Measurements from ENCODE around the gene DNAJC4.

The DNAJC4 gene, protein sequence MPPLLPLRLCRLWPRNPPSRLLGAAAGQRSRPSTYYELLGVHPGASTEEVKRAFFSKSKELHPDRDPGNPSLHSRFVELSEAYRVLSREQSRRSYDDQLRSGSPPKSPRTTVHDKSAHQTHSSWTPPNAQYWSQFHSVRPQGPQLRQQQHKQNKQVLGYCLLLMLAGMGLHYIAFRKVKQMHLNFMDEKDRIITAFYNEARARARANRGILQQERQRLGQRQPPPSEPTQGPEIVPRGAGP

DNA sequence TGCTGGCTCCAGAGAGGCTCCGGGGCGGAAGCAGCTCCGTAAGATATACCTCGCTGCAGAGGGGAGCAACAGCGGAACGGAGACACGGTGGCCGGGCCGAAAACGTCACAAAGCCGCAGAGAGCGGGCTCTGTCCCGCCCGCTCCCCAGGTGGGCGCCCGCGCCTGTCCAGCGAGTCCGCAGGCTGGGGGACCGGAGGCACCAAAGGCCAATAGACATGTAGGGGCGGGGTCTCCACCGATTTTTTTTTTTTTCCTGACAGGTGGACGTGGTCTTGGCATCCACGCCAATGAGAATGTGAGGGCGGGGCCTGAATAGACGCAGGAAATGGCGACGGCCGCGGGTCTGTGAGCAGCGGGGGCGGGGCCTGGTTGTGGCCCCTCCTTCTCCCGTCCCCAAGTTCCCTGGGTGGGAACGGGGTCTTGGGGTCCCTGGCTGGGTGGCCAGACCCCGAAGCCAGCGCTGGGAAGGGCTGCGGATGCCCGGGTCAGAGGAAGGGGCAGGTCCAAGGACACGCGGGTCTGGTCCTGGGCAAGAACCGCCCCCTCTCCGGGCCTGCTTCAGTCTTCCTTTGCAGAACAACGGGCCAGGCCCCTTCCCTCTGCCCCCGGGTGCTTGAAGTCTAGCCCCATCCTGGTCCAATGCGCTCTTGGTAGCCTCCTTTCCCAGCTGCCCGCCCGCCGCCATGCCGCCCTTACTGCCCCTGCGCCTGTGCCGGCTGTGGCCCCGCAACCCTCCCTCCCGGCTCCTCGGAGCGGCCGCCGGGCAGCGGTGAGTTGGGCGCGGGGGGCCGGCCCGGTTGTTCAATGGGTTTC, at the start of gene DNAJC4:
DNAJC4 (plus strand) TSS at position 378 of the 814 bp plus-strand sequence; CDS start at position 685, 307 bp downstream.
- DNase-seq, result peak; percentile 91

DNA sequence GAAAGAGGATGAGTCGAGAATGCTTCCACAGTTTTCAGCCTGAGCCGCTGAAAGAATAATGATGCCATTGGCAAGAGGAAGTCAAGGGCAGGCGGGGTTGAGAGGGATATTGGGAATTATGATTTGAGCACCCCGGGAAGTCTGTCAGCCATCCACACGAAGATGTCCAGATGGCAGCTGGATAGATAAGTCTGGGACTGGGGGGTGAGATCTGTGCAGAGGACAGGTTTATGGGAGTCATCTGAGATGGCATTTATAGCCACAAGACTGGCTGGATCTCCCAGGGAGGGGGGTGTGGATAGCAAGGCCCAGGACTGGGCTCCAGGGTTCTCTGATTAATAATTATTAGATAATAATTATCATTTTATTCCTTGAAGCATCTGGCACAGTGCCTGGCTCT, 49.5 kb upstream of the DNAJC4 start:
- no peak for DNase-seq

DNA sequence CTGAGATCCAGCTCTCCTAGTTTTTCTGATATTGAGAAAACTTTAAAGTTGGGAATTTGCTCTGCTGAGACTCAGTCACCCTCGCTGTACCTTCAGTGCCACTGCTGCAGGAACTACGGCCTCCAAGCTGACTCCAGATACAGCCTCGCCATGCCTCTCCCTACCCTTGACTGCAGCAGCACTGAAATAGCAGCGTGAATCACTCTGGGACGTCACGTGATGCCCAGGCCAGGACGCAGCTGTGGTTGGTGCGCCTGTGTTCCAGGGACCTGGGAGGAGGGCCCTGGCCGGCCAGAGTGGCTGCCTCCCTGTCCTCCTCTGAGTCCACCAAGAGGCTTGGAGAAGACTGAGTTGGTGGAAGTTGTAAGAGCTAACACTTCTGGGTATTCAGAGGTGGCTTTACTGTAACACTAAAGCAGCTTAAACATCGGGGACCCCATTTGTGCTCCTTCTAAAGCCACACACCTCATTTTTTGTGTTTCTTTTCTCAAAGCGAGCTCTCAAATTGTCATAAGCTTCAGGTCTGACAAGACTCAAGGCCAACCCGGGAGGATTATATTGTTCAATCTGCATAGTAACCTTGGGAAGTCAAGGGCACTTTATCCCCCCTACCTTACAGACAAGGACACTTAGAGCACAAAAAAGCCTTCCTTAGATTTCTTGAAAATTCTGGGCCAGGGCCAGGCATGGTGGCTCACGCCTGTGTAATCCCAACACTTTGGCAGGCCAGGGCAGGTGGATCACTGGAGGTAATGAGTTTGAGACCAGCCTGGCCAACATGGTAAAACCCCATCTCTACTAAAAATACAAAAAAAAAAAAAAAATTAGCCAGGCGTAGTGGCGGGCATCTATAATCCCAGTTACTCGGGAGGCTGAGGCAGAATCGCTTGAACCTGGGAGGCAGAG, 48.6 kb upstream of the DNAJC4 start:
- DNase-seq, result peak; percentile 25 to 68

DNA sequence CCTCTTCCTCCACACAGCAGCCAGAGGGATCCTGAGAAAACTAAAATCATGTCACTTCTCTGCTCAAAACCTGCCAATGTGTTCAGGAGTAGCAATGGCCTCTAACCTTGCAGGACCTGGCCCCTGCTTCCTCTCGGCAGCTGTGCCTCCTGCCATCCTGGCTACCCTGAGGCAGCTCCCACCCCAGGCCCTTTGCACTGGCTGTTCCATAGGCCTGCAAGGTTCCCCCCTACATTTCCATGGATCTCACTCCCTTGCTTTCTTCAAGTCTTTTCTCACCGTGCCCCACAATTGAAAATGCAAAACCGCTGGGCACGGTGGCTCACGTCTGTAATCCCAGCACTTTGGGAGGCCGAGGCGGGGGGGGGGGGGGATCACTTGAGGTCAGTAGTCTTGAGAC, 46.5 kb upstream of the DNAJC4 start:
- no peak for DNase-seq

DNA sequence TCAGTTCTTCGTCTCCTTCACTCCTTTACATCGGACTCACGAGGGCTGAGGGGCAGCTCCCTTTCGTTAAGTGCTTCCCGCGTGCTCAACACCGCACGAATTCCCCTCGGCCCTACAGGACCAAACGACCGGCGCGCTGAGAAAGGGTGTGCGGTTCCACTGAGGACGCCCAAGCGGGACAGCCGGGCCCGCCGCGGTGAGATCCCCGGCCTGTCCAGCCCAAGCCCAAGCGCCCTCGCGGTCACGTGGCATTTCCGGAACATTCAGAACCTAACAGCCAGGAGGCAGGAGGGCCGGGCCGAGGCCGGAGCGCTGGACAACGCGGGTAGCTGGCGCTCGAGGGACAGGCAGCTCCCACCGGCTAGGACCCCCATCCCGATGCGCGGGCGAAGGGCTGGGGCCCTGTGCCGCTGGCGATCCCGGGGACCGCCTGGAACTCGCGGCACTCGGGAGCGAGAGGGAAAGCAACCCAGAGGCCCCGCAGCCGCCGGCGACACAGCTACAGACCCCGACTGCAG, 45.1 kb upstream of the DNAJC4 start:
- DNase-seq, result no peak

DNA sequence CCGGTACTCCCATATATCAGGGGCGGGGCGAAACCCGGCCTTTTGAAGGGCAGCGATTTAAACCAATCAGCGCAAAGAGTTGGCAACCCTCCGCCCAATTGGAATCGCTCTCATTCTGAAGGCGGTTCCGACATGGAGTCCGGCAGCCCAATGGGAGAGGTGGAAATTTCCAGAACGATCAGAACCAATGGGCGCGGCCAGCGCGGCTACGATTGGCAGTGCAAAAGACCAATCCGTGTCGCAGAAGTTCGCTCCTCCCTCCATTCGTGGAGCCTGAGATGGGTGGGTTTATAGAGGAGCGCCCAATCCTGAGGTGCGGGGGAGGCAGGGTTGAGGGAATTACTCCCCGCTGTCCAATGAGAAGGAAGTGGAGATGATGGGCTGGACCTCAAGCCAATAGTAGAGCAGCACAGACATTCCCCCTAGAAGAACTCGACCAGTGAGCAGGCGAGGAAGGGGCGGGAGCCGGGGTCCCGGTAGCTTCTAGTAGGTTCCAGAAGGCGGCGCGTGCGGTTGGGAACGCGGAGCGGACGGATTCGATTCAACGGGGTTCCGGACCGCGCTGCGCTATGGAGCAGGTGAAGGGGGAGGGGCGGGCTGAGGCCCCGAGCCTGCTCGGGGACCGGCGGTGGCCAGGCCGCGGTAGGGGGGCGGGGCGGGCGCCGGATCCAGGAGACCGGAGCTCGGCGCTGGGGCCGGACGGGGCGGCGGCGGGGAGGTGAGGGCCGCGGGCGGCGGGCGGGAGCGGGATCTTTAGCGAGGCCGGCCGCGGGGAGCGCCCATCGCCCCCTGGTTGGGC, 44.5 kb upstream of the DNAJC4 start, which contains the start of gene STIP1:
STIP1 (plus strand) TSS at position 479 of the 799 bp plus-strand sequence; CDS start at position 570, 91 bp downstream.
- peak; percentile 100 for DNase-seq

DNA sequence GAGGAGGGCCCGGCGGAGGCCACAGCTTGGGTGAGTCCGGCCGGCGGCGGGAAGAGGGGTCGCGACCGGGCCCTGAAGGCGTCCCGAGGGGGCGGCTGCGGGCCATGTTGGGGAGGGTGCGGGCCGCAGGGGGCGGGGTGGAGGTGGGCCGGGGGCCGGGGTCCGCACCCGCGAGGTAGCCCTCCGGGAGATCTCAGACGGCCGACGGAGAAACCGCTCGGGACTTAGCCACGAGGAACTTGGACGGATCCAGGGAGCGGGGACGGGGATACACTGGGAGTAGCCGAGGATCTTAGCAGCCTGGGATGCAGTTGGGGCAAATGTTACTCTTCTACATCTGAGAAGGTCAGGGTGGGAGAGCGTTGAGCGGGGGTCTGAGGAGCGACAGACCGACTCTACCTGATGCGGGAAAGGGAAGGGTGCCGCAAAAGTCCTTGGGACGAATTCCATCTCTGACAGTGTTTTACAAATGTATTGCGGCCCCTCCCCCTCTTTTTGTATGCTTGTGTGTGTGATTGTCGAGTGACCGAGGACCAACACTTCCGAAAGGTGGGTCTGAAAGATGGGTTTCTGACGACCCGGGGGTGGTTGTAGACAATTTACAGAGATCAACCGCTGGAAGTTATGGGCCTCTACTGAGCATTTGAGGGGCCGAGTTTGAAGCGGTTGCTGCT, 43.7 kb upstream of the DNAJC4 start:
- peak in 1 of 2 donors; percentile 44 for DNase-seq

DNA sequence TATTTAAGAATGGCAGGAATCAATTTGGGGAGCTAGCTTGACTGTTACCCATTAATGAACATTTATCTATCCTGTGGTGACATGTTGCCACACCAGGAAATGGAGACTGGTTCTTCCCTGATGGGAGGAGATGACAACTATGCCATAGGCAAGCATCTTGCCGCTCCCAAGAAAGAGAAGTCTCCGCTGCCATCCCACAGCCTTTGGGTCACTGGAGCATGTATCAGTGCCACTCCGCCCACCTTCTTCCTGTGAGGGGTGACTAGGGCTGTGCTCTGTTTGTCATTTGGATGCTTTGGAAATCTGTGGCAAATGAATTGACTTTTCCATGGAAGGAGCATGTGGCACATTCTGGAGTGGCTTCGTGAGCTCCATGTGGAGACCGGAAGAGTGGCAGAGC, 37.9 kb upstream of the DNAJC4 start:
- DNase-seq, result no peak

DNA sequence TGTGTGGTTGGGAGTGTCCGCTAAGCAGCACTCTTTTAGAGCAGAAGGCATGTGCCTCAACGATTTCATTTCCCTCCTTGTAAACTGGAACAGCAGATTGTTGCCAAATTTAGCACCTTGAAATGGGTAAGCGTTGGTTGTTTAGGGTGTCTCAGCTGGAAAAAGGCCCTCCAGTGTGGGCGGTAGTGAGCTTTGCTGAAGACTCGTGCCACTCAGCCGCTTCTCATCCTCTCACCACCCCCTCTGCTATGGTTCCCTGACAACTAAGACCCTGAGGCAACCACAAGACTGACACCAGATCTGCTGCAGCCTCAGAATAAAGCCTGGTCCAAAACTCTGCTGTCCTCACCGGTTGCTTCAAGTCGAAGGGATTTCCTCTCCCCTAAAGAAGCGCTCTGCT, 33.7 kb upstream of the DNAJC4 start:
- no peak for DNase-seq

DNA sequence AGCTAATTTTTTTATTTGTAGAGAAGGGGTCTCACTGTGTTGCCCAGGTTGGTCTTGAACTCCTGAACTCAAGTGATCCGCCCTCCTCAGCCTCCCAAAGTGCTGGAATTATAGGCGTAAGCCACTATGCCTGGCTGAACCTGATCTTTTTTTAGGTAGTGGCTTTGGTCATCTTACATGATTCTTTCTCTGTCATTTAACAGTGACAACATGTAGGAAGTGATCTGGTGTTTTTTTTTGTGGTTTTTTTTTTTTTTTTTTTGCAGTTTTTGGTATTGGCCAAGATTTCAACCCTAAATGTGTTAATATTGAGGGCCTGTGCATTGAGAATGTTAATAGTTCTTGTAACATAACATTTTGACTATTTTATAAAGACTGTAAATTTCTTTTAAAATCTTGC, 31.8 kb upstream of the DNAJC4 start:
- DNase-seq, result no peak

DNA sequence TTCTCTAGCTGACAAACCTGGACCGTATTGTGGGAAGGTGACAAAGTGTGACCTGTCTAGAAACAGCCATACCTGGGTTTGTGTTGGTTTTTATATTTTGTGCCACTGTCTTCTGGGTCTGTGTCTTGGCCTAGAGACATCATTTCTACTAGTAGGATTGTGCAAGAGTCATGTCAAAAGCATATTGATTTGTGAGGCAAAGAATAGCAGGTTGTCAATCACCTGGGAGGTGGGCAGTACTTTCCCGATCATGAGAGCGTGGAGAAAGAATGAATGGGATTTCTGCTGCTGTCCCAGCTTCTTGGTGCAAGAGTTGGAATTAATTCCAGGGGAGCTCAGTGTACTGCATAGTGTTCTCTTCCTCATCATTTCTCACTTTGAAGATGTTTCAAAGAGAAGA, 28.8 kb upstream of the DNAJC4 start:
- DNase-seq, result no peak

DNA sequence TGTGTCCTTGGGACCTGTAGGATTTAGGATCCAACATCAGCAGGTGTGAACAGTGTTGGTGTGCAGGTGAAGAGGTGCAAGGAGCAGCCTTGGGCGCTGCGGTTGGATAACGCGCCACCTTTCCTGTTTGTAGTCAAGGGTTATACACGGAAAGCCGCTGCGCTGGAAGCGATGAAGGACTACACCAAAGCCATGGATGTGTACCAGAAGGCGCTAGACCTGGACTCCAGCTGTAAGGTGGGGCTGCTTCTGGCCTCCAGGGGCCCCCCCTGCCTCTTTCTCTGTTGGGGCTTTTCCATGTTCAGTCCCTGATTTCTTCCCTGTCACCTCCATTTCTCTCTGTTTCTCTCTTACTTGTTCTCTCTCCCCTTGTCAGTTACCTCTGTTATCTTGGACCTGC, 27.4 kb upstream of the DNAJC4 start:
- DNase-seq, result no peak

DNA sequence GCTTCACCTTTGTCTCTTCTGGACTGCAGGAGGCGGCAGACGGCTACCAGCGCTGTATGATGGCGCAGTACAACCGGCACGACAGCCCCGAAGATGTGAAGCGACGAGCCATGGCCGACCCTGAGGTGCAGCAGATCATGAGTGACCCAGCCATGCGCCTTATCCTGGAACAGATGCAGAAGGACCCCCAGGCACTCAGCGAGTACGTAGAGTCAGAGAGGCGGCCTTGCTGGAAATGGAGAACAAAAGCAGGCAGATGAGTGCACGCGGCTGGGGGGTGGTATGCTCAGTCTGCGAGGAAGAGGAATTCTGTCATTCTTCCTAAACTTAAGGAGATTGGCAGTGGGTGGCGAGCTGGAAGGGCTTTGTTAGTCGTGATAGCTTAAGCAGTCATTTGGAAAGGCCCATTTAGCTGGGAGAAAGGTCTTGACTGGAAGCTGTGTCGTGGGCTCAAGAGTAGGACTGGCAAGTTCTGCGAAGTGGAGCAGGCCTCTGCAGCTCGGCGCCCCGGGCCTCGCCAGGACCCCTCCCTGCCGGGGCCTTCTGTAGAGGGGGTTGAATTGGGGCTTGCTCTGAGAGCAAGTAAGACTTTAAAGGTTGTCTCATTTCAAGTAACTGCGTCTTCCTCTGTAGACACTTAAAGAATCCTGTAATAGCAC, 26.8 kb upstream of the DNAJC4 start:
- no peak for DNase-seq

DNA sequence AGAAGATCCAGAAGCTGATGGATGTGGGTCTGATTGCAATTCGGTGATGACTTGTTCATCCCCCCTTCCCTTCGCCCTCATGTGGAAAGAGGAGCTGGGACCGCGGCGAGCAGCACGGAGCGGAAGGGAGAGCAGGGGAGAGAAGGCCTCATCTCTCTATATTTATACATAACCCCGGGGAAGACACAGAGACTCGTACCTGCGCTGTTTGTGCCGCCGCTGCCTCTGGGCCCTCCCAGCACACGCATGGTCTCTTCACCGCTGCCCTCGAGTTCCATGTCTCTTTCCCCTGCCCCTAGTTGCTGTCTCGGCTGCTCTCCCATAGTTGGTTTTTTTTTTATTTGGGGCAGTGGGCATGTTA, 26.3 kb upstream of the DNAJC4 start:
- DNase-seq, result no peak

DNA sequence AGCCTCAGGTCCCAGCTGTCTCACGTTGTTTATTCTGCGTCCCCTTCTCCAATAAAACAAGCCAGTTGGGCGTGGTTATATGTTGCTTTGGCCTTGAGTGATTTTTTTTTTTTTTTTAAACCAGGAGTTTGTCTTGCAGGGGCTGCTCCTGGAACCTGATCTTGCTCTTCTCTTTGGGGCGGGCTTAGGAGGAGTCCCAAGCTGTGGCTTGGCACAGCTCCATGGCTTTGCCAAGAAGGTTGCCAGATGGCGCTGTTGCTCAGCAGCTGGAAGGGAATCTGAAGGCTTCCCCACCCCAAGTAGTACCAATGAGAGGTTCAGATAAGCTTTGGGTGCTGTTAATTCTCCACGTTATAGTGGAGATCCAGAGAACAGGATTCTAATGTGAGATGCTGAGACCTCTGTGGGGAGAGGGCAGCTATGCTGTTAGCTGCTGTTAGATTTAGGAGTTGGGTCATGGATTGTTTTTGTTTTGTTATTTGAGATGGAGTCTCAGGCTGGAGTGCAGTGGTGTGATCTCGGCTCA, 25.8 kb upstream of the DNAJC4 start:
- DNase-seq, result peak; percentile 87 to 89

DNA sequence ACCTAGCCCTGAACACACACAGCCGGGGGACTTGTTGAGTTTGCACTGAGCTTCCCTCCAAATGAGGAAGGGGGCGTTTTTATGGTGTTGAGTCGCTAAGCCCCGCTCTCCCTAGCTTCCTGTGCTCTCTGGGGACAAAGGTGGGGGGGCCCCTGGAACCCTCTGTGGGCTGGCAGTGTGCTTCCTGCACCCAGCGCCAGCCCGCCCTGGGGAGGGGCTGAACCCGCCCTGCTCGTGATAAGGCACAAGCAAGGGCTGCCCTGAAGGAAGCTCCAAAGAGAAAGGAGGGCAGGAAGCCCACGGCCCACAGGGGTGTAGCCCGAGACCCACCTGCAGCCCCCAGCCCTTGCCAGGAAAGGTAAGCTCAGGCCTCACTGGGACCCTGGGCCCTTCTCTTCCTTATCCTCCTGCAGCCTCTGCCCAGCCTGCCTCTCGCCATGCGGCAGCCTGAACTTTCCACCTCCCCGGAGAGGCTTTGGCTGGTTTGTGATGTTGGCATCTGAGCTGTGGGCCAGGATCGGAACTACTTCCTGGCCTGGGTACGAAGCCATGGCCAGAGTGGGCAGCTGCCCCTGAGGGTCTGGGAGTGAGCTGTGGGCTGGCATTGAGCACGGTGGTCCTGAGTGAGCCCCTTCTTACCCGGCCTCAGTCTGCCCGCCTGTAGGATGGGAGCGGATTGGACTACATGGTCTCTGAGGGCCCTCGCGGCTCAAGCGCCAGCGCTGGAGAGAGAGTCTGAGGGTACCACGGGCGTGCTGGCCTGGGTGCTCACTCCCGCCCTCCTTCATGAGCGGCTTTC, 23.7 kb upstream of the DNAJC4 start, which contains the start of gene FERMT3:
FERMT3 (plus strand) TSS at position 265 of the 799 bp plus-strand sequence. CDS start 644 bp downstream, outside the sequence.
- DNase-seq, result peak; percentile 76

DNA sequence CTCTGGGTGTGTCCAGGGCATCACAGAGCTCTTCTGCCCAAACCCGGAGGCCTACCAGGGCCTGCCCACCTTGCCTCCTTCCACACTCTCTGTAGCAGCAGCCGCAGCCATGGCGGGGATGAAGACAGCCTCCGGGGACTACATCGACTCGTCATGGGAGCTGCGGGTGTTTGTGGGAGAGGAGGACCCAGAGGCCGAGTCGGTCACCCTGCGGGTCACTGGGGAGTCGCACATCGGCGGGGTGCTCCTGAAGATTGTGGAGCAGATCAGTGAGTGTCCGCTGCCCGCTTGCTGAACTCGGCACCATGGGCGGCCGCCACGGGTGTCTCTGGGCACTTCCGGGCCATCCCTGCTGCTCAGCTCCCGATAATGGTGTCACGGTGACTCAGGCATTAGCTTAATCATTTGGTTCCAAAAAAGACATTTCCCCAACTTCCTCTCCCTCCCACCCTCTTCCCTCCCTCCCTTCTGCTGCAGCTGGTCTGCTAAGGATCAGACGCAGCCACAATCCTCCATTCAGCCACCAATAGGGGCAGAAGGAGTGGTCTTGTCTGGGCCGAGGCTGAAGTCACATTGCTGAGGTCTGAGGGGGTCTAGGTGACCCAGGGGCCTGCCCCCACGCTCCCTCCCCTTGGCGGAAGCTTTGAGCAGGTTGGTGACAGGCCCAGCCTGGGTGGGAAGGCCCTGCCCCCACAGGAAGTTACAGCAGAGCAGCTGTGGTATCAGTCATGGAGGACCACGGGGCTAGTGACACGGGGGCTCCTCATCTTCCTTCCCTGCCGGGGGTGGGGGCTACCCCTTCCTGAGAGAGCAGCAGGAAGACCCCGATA, 22.9 kb upstream of the DNAJC4 start:
- DNase-seq, result peak; percentile 77 to 82

DNA sequence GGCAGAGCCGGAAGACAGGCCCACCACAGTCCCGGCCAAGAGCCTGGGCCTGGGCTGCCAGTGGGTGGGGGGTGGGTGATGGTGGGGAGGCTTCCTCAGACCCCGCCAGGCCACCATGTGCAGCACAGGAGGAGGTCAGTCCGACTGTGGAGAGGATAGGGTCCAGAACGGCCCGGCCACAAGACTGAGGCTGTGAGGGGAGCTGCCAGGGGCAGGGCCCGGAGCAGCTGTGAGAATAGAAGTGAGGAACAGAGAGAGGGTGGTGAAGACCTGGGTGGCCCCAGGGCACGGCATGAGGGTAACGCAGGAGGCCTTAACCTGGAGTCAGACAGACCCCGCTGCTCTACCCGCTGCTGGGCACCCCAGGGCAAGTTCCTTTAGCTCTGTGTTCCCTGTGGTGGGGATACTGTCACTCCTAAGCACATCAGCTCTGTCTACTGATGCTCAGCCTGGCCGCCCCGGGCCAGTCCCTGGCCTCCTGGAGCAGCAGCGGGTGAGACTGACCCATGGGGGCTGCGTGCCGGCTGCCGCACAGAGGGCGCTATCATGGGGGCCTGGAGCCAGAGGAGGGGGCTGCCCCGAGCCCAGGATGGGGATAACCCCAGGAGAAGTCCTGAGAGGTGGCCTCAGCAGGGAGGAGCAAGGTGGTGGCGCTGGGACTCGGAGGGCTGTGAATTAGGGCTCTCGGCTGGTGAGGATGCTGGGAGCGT, 22.1 kb upstream of the DNAJC4 start:
- no peak for DNase-seq

All from CD4-positive, alpha-beta T cell treated with Interleukin-1 beta for 1 hour (primary cell).